Testis (tissue), 3 donors: Measurements from ENCODE around the gene CRABP2. TPM values are rescaled to one million over a fixed set of nuclear protein-coding genes. Genes with fewer than 3 reads are reported as not detected.

ENCODE experiments used
- DNase-seq: peaks from one replicate; pipeline ENCODE4 v3.0.0-alpha.2; 2019
- H3K27ac ChIP-seq, 2 donors: fragments of 200-600 bp; sonication (generic); one replicate each; pipeline ENCODE4 v1.5.1; 2019
- H3K27me3 ChIP-seq: fragments of 200-600 bp; sonication (generic); one replicate; pipeline ENCODE4 v1.5.1; 2019
- H3K36me3 ChIP-seq: fragments of 200-600 bp; sonication (generic); one replicate; pipeline ENCODE4 v1.5.1; 2017; ENCODE audit warnings: low read depth; ENCODE audit errors: missing control alignments
- H3K4me1 ChIP-seq: fragments of 200-600 bp; sonication (generic); one replicate; pipeline ENCODE4 v1.5.1; 2019
- H3K4me3 ChIP-seq, 2 donors: fragments of 200-600 bp; sonication (generic); one replicate each; pipeline ENCODE4 v1.5.1; 2017 to 2019
- H3K9me3 ChIP-seq: fragments of 200-600 bp; sonication (generic); one replicate; pipeline ENCODE4 v1.5.1; 2017
- POLR2A ChIP-seq: fragments of 450-650 bp; IDR thresholded peaks from one replicate; pipeline ENCODE4 v1.6.1; 2017; ENCODE audit warnings: antibody characterized with exemption, mild to moderate bottlenecking, moderate library complexity
- WGBS, 2 donors: methylation state at CpG; one replicate each; pipeline ENCODE4 v1.1.5; 2018; 5-methylcytosine and 5-hydroxymethylcytosine counted together
- intact Hi-C: fragments of 100-400 bp; cut with DNase I; formaldehyde crosslinking; loops from one replicate; pipeline ENCODE4 v1.15.1; 2023; ENCODE audit warnings: low total_unique reads
- polyA plus RNA-seq: library from polyadenylated mRNA; stranded (reverse); fragments of 350-450 nt; fragmentation: Illumina TruSeq; extraction: RNeasy Lipid Tissue Mini Kit (QIAGEN cat#74804); gene quantifications from one replicate; pipeline ENCODE4 v1.2.3, GENCODE V29; 2014; ENCODE audit warnings: low read depth, low replicate concordance; ENCODE audit not compliant: insufficient read depth
- total RNA-seq, 2 donors: library from RNA; depleted of rRNA; stranded (reverse); fragments of >200 nt; gene quantifications; one replicate each; pipeline ENCODE4 v1.2.3, GENCODE V29; 2016
- TF ChIP-seq, protein P1 (sequence below), 3 experiments: fragments of 450-650 bp in 2 of 3; fragments of 200-600 bp in 1 of 3; sonication (generic) in 1 of 3; IDR thresholded peaks; one replicate each; pipeline ENCODE4 v1.5.1; 2016 to 2019; ENCODE audit warnings: antibody characterized with exemption in 3 of 3, mild to moderate bottlenecking in 2 of 3, moderate library complexity in 1 of 3

CRABP2 gene
- total and polyA plus RNA-seq, 3 donors from 2014 or later: 2.1 to 21.0 (median 6.8) TPM

DNA sequence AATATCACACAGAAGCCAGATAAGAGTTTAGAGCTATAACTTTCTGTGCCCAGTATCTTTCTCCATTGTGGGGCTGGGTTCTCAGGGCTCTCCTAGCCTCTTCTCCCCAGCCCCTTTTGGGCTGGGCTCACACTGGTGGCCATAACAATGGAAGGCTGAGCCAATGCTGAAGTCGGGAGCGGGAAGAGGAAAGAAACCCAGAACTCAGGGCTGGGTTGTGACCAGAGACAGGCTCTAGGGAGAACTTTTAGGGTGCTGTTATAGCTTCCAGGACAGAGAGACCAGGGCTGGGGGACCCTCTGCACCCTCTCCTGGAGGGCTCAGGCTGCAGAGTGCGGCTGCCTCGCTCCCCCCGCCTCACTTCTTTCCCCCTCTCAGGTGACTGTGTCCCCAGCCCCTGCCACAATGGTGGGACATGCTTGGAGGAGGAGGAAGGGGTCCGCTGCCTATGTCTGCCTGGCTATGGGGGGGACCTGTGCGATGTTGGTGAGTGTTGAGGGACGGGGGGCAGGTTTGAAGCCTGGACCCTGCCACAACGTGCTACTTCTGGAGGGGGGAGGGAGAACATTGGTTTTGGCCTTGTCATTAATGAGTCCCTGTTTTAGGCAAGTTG, 49.4 kb downstream of the CRABP2 start:
- DNase-seq: no peak
- H3K27me3 ChIP-seq: no peaks in the 10 kb centered on the region
- intact Hi-C loops: loop anchor here (10.0 kb wide), 1 partner anchor 71 kb away; no protein-coding TSS in a partner anchor
- H3K27ac ChIP-seq: no peak overlapping the region
- 47 to 69% methylated on average over 2 to 9 of the region's 9 CpGs for WGBS, 2 donors
- H3K9me3 ChIP-seq: no peaks in the 10 kb centered on the region
- no peaks in the 10 kb centered on the region for H3K36me3 ChIP-seq
- TF ChIP-seq, protein P1, sequence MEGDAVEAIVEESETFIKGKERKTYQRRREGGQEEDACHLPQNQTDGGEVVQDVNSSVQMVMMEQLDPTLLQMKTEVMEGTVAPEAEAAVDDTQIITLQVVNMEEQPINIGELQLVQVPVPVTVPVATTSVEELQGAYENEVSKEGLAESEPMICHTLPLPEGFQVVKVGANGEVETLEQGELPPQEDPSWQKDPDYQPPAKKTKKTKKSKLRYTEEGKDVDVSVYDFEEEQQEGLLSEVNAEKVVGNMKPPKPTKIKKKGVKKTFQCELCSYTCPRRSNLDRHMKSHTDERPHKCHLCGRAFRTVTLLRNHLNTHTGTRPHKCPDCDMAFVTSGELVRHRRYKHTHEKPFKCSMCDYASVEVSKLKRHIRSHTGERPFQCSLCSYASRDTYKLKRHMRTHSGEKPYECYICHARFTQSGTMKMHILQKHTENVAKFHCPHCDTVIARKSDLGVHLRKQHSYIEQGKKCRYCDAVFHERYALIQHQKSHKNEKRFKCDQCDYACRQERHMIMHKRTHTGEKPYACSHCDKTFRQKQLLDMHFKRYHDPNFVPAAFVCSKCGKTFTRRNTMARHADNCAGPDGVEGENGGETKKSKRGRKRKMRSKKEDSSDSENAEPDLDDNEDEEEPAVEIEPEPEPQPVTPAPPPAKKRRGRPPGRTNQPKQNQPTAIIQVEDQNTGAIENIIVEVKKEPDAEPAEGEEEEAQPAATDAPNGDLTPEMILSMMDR (IDR thresholded peaks at IDR 0.05): no peak
- TF ChIP-seq POLR2A: no peak
- no peak overlapping the region for H3K4me3 ChIP-seq
- peaks cover 33% of the 10 kb centered on the region for H3K4me1 ChIP-seq

DNA sequence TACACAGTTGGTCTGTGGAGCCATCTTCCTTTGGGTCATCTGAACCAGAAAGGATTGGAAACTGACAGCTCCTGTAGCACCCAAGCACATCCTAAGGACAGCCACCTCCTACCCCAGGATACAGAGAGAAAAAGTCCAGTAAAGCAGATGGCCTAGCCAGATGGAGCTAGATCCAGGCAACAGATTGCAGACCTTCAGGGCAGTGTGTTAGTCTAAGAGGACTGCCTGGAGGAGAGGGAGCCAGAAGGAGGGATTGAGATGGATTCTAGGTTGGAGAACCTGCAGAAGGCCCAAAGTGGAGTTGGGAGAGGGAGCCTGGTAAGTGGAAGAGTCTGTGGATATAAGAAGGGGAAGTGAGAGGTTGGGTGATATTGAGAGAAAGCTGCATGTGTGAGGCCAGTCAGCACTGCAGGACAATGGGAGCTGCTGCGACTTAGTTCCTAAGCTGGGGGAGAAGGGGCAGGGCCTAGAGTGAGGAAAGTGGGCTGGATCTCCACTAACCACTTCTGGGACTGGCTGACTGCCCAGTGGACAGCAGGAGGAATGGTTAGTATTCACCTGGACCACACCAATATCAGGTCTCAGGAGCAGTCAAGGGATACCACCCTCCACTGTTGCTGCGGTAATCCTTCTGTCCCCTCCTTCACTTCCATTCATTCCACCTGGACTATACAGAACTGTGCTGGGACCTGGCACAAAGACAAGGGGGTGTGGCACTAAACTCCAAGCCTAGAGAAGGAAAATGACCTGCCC, 50.1 kb downstream of the CRABP2 start:
- no peak overlapping the region for H3K4me3 ChIP-seq
- no peak overlapping the region for H3K27ac ChIP-seq
- TF ChIP-seq POLR2A: no peak
- TF ChIP-seq, protein P1 (IDR thresholded peaks at IDR 0.05): no peak
- no peaks in the 10 kb centered on the region for H3K36me3 ChIP-seq
- intact Hi-C loops: loop anchor here (10.0 kb wide), 1 partner anchor 71 kb away; no protein-coding TSS in a partner anchor
- peaks cover 28% of the 10 kb centered on the region for H3K4me1 ChIP-seq
- 82 to 85% methylated on average over 2 of the region's 2 CpGs for WGBS, 2 donors
- DNase-seq: no peak
- no peaks in the 10 kb centered on the region for H3K27me3 ChIP-seq
- no peaks in the 10 kb centered on the region for H3K9me3 ChIP-seq

DNA sequence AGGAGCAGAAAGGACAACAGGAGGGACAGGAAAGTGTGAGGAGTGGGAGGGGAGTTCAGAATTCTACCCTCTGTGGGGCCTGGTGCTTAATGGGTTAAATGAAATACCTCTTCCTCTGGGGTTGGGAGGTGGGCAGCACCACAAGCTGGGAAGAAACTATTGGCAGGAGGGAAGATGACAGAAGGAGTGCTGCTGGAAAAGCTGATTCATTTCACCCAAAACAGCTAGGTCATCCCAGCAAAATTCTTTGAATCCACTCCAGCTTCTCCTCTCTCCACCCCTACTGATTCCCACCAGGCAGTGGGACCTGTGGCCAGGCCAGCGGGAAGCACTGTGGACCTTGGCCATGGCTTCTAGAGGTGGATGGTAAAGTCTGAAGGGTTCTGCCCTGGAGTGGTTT, 50.7 kb downstream of the CRABP2 start:
- no peaks in the 10 kb centered on the region for H3K36me3 ChIP-seq
- no peaks in the 10 kb centered on the region for H3K9me3 ChIP-seq
- intact Hi-C loops: loop anchor here (10.0 kb wide), 1 partner anchor 70 kb away; no protein-coding TSS in a partner anchor
- H3K27me3 ChIP-seq: no peaks in the 10 kb centered on the region
- peaks cover 25% of the 10 kb centered on the region for H3K4me1 ChIP-seq
- WGBS, 2 donors: 79 to 86% methylated on average over 1 of the region's 1 CpG
- no peak overlapping the region for H3K27ac ChIP-seq
- TF ChIP-seq, protein P1 (IDR thresholded peaks at IDR 0.05): no peak
- no peak for TF ChIP-seq POLR2A
- DNase-seq: no peak
- H3K4me3 ChIP-seq: no peak overlapping the region

DNA sequence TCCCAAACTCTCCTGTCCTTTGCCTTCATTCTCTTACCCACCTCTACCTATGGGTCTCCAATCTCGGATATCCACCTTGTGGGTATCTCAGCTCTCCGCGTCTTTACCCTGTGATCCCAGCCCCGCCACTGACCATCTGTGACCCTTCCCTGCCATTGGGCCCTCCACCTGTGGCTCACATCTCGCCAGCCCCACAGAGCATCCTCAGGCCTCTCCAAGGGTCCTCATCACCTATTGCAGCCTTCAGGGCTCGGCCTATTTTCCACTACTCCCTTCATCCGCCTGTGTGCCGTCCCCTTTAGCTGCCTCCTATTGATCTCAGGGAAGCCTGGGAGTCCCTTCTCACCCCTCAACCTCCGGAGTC, 52.4 kb downstream of the CRABP2 start:
- intact Hi-C loops: loop anchor here (10.0 kb wide), 1 partner anchor 68 kb away; no protein-coding TSS in a partner anchor
- Histone ChIP-seq H3K4me1 (peaks cover 12% of the 10 kb centered on the region), H3K9me3 (no peaks in the 10 kb centered on the region), H3K36me3 (no peaks in the 10 kb centered on the region), H3K4me3 (no peak overlapping the region), H3K27ac (no peak overlapping the region), H3K27me3 (no peaks in the 10 kb centered on the region)
- DNase-seq: no peak
- TF ChIP-seq POLR2A: no peak
- TF ChIP-seq, protein P1 (IDR thresholded peaks at IDR 0.05): no peak
- 83 to 90% methylated on average over 9 of the region's 9 CpGs for WGBS, 2 donors
